Fibroblast of pulmonary artery (primary cell): ENCODE results near the gene ZNF470.

Experiments used
- DNase-seq: peaks from one replicate; pipeline ENCODE4 v3.0.0-alpha.2; 2010; ENCODE audit warnings: low read depth
- H3K4me3 ChIP-seq: replicated peaks from 2 replicates; pipeline ENCODE4 v1.5.1; 2011; ENCODE audit warnings: low read depth, mild to moderate bottlenecking, control low read depth, low read length, moderate library complexity
- CTCF ChIP-seq: IDR thresholded peaks from 2 replicates; pipeline ENCODE4 v1.5.1; 2011; ENCODE audit warnings: mild to moderate bottlenecking, control low read depth, low read length, inconsistent platforms; ENCODE audit errors: missing control alignments

ZNF470 gene

GRCh38 chr19:56577719-56578602, 10.7 kb downstream of the ZNF470 start:
- H3K4me3 ChIP-seq: no peak overlapping the region
- no peak for TF ChIP-seq CTCF
- no peak for DNase-seq

- DNase-seq: no peak
- no peak for TF ChIP-seq CTCF
- H3K4me3 ChIP-seq: peak overlapping the region; percentile 75
Observed at GRCh38 chr19:56594446-56594782, 27.1 kb downstream of the ZNF470 start.

- DNase-seq: peak; percentile 88
- peak within 1 kb of the TSS; percentile 75 for H3K4me3 ChIP-seq
- no peak for TF ChIP-seq CTCF
Observed at GRCh38 chr19:56594783-56595547, 27.7 kb downstream of the ZNF470 start, which contains the start of gene ZNF71. TSS of gene ZNF71 (plus strand) at chr19:56595302. CDS start at chr19:56601559, 6,257 bp downstream.

GRCh38 chr19:56595548-56595899, 28.3 kb downstream of the ZNF470 start:
- no peak for TF ChIP-seq CTCF
- peak overlapping the region; percentile 75 for H3K4me3 ChIP-seq
- DNase-seq: peak; percentile 32

GRCh38 chr19:56596676-56597075, 29.4 kb downstream of the ZNF470 start:
- no peak for TF ChIP-seq CTCF
- H3K4me3 ChIP-seq: no peak overlapping the region
- peak; percentile 23 for DNase-seq

- no peak for DNase-seq
- no peak overlapping the region for H3K4me3 ChIP-seq
- no peak for TF ChIP-seq CTCF
Observed at GRCh38 chr19:56597696-56598095, 30.4 kb downstream of the ZNF470 start.
